GM12865 (cell line): ENCODE data around the gene WLS.
A peak's percentile ranks its signal among the peaks of the same experiment; 100 is the strongest.

ENCODE experiments used
- DNase-seq: peaks from one replicate; pipeline ENCODE4 v3.0.0; 2010; ENCODE audit warnings: low read depth
- H3K4me3 ChIP-seq: 2 replicates; pipeline ENCODE4 v1.5.1; 2011; ENCODE audit warnings: mild to moderate bottlenecking, low read depth, low read length, control low read depth
- TF ChIP-seq, protein P1 (sequence below): IDR thresholded peaks from 2 replicates; pipeline ENCODE4 v1.5.1; 2011; ENCODE audit warnings: low read length, control low read depth, low read depth, inconsistent platforms; ENCODE audit not compliant: insufficient read depth; ENCODE audit errors: missing control alignments

The WLS gene

GRCh38 chr1:68234094-68234493, 1.8 kb upstream of the WLS start:
- TF ChIP-seq, protein P1, sequence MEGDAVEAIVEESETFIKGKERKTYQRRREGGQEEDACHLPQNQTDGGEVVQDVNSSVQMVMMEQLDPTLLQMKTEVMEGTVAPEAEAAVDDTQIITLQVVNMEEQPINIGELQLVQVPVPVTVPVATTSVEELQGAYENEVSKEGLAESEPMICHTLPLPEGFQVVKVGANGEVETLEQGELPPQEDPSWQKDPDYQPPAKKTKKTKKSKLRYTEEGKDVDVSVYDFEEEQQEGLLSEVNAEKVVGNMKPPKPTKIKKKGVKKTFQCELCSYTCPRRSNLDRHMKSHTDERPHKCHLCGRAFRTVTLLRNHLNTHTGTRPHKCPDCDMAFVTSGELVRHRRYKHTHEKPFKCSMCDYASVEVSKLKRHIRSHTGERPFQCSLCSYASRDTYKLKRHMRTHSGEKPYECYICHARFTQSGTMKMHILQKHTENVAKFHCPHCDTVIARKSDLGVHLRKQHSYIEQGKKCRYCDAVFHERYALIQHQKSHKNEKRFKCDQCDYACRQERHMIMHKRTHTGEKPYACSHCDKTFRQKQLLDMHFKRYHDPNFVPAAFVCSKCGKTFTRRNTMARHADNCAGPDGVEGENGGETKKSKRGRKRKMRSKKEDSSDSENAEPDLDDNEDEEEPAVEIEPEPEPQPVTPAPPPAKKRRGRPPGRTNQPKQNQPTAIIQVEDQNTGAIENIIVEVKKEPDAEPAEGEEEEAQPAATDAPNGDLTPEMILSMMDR: no peak
- DNase-seq: no peak

GRCh38 chr1:68233202-68233601, 879 bp upstream of the WLS start:
- TF ChIP-seq, protein P1: no peak
- H3K4me3 ChIP-seq: no peak overlapping the region
- DNase-seq: no peak

More at GRCh38 chr1:68234094-68234493, 1.8 kb upstream of the WLS start:
- no peak overlapping the region for H3K4me3 ChIP-seq

DNA sequence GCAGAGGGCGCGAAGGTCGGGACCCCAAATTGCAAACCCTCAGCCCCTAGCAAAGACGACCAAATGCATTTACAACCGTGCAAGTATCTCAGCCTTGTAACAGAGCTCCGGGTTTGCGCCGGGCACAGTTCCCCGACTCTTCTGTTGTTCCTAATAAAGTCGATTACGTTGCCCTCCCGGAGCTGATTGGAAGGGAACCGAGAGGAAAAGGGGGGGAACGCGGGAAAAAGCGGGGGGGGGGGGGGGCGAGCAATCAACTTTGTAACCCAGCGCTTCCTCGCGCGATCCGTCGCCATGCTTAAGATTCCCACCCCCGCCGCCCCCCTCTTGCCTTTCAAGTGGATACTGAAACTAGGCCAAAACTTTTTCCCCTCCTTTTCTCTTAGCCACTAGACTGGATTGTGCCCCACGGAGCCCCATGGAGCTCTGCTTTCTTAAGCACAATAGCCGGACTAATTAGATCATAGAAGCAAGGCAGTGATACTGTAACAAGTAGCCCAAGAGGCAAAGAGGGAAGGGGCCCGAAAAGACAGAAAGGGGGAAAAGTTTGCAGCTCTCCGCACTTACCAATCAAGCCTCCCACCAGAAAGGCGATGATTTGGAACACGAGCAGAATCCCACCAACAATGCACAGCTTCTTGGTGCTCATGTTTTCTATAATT, 565 bp downstream of the WLS start:
- H3K4me3 ChIP-seq: no peak overlapping the region
- TF ChIP-seq, protein P1: no peak
- no peak for DNase-seq

DNA sequence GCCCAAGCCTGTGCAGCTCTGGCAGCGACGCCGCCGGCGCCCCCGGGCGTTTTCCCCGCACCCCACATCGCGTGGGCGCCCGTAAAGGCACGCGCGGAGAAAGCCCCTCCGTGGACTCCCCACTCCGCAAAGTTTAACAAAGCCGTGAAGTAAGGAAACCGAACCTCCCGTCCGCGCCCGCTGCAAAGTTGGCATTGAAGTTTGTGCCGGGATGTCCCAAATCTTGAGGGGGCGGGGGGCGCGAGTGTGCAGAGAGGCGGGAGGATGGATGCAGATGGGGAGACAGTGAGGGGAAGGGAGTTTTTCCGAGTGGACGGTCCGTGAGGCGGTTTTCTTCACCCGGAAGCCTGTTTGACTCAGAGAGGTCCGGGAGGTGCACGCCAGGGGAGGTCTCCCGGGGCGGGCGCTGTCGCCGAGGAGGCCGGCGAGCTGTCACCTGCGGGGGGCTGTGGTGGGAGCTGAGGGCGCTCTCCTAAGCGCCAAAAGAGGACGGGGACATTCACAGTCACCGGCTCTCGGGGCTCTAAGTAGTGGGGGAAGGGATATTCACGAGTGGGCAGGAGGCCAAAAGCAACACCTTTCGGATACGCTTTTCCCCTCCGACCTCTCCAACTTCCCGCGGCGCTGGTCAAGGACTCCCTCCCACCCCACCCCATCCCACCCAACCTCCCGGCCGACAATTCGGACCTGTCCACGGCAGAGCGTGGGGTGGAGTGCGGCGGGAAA, 1.3 kb downstream of the WLS start:
- TF ChIP-seq, protein P1: no peak
- no peak overlapping the region for H3K4me3 ChIP-seq
- no peak for DNase-seq

DNA sequence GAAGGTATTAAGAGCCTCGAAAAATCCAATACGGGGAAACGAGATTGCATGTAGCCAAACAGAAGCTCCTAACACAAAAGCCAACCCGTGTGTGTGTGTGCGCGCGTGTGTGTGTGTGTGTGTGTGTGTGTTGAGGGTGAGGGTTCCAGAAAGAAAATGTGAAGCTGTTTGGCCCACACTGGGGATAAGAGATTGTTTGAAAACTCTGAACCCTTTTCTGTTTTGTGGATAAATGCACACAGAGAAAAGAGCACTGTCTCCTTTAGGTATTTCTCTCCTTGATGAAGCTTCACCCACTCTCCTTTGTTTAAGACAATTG, 1.9 kb downstream of the WLS start:
- peak; percentile 12 for DNase-seq
- TF ChIP-seq, protein P1: no peak
- no peak overlapping the region for H3K4me3 ChIP-seq

DNA sequence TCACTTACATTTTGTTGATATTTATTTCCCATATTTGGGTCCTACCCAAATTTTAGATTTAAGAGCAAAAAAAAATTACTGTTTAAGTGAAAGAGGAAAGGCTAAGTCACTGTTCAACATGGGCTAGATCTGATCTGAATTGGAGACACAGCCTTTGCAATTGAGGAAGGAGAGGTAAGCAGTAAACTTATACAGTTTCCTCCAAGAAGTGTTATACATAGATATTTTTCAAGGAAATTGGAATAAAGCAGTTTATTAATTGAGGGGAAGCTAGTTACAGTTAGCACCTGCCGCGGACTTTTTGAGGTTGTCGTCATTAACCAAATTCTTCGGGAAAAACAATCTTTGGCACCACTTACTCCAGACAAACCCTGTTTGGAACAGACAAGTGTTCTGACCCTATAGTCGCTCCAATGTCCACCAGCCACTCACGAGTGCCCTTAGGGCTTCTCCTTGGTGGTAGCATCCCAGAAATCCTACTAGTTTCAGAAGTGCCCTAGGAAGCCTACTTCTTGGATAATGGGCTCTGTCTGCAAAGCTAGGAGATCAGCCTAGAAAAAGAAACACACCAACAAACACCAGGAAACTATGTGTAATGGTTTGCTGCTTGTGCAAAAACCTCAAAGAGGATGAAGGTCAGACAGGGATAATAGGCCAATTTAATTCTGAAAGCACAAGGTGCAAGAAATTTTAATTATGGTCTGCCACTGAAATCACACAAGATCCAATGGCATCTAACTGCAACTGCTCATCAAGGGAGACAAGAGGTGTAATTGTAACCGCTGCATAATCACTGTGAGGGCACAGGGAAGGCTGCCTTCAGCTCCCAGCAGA, 2.5 kb downstream of the WLS start:
- TF ChIP-seq, protein P1: no peak
- no peak for DNase-seq
- no peak overlapping the region for H3K4me3 ChIP-seq
